ENCODE measurements around the gene TMEM63C. TPM values are rescaled to one million over a fixed set of nuclear protein-coding genes. Genes with fewer than 3 reads are reported as not detected.

TMEM63C gene
- total RNA-seq, 1 donor from 2014 or later = 39.9 TPM

- peaks cover 30% of the 10 kb centered on the region for H3K4me1 Mint-ChIP-seq (ENCODE audit: low read depth, unreplicated experiment)
- H3K9me3 Mint-ChIP-seq (ENCODE audit: unreplicated experiment) = peaks cover 2% of the 10 kb centered on the region
- H3K27ac Mint-ChIP-seq (ENCODE audit: unreplicated experiment) = no peak overlapping the region
- no peaks in the 10 kb centered on the region for H3K27me3 Mint-ChIP-seq (ENCODE audit: unreplicated experiment)
- H3K4me3 Mint-ChIP-seq (ENCODE audit: unreplicated experiment) = no peak overlapping the region
- no peaks in the 10 kb centered on the region for H3K36me3 Mint-ChIP-seq (ENCODE audit: unreplicated experiment)
- TF ChIP-seq, protein P1, sequence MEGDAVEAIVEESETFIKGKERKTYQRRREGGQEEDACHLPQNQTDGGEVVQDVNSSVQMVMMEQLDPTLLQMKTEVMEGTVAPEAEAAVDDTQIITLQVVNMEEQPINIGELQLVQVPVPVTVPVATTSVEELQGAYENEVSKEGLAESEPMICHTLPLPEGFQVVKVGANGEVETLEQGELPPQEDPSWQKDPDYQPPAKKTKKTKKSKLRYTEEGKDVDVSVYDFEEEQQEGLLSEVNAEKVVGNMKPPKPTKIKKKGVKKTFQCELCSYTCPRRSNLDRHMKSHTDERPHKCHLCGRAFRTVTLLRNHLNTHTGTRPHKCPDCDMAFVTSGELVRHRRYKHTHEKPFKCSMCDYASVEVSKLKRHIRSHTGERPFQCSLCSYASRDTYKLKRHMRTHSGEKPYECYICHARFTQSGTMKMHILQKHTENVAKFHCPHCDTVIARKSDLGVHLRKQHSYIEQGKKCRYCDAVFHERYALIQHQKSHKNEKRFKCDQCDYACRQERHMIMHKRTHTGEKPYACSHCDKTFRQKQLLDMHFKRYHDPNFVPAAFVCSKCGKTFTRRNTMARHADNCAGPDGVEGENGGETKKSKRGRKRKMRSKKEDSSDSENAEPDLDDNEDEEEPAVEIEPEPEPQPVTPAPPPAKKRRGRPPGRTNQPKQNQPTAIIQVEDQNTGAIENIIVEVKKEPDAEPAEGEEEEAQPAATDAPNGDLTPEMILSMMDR (IDR thresholded peaks at IDR 0.05; ENCODE audit: partially characterized antibody, unreplicated experiment) = no peak
- DNase-seq = no peak
These were observed 105.0 kb downstream of the TMEM63C start for GRCh38 chr14:77286576-77286975.

- TF ChIP-seq, protein P1 (IDR thresholded peaks at IDR 0.05; ENCODE audit: partially characterized antibody, unreplicated experiment) = no peak
- Mint-ChIP-seq H3K27ac (ENCODE audit: unreplicated experiment) (no peak overlapping the region), H3K36me3 (ENCODE audit: unreplicated experiment) (peaks cover 2% of the 10 kb centered on the region), H3K9me3 (ENCODE audit: unreplicated experiment) (peaks cover 2% of the 10 kb centered on the region), H3K4me1 (ENCODE audit: low read depth, unreplicated experiment) (peaks cover 7% of the 10 kb centered on the region), H3K4me3 (ENCODE audit: unreplicated experiment) (no peak overlapping the region), H3K27me3 (ENCODE audit: unreplicated experiment) (no peaks in the 10 kb centered on the region)
- no peak for DNase-seq
These were observed 109.1 kb downstream of the TMEM63C start for GRCh38 chr14:77290705-77291104.

- no peaks in the 10 kb centered on the region for H3K9me3 Mint-ChIP-seq (ENCODE audit: unreplicated experiment)
- no peak for DNase-seq
- H3K27ac Mint-ChIP-seq (ENCODE audit: unreplicated experiment) = no peak overlapping the region
- H3K4me1 Mint-ChIP-seq (ENCODE audit: low read depth, unreplicated experiment) = peaks cover 19% of the 10 kb centered on the region
- peaks cover 10% of the 10 kb centered on the region for H3K36me3 Mint-ChIP-seq (ENCODE audit: unreplicated experiment)
- TF ChIP-seq, protein P1 (IDR thresholded peaks at IDR 0.05; ENCODE audit: partially characterized antibody, unreplicated experiment) = no peak
- no peak overlapping the region for H3K4me3 Mint-ChIP-seq (ENCODE audit: unreplicated experiment)
- H3K27me3 Mint-ChIP-seq (ENCODE audit: unreplicated experiment) = peaks cover under 1% of the 10 kb centered on the region
These were observed 114.6 kb downstream of the TMEM63C start for GRCh38 chr14:77296155-77296554.

DNA sequence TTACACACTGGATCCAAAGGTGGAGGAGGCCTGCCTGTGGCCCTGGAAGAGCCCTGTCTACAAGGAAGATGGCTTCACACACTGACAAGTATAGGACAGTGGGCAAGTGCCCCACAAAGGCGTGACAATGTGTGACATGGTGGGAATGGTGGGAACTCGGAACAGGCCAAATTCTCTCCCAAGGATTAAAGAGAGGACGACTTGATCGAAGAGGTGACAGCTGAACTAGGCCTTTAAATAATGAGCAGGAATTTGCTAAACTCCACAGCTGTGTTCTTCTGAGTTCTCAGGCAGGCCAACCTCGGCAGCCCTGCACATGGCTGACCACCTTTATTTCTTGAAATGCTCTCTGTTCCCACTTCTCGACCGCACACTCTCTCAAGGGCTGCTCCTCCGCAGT, 115.3 kb downstream of the TMEM63C start:
- peaks cover 21% of the 10 kb centered on the region for H3K4me1 Mint-ChIP-seq (ENCODE audit: low read depth, unreplicated experiment)
- H3K36me3 Mint-ChIP-seq (ENCODE audit: unreplicated experiment) = peaks cover 10% of the 10 kb centered on the region
- H3K9me3 Mint-ChIP-seq (ENCODE audit: unreplicated experiment) = no peaks in the 10 kb centered on the region
- no peak for DNase-seq
- H3K27me3 Mint-ChIP-seq (ENCODE audit: unreplicated experiment) = peaks cover 2% of the 10 kb centered on the region
- H3K27ac Mint-ChIP-seq (ENCODE audit: unreplicated experiment) = no peak overlapping the region
- TF ChIP-seq, protein P1 (IDR thresholded peaks at IDR 0.05; ENCODE audit: partially characterized antibody, unreplicated experiment) = no peak
- no peak overlapping the region for H3K4me3 Mint-ChIP-seq (ENCODE audit: unreplicated experiment)

DNA sequence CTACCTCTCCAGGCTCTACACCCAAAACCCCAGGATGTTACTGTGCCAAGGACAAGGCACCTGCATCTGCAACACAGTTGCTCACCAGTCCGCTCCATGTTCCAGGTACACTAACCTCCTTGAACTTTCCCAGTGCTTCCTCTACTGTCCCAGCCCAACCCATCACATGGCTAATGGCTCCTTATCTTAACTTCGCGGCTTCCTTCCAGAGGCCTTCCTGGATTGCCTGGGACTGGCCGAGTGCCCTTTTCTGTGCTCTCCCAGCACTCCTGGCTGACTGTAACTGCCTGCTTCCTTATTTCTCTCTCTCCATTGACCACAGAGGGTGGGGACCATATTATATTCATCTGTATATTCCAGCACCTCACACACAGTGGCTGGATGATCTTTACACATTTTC, 118.2 kb downstream of the TMEM63C start:
- TF ChIP-seq, protein P1 (IDR thresholded peaks at IDR 0.05; ENCODE audit: partially characterized antibody, unreplicated experiment) = no peak
- Mint-ChIP-seq H3K9me3 (ENCODE audit: unreplicated experiment) (no peaks in the 10 kb centered on the region), H3K27ac (ENCODE audit: unreplicated experiment) (no peak overlapping the region), H3K4me3 (ENCODE audit: unreplicated experiment) (no peak overlapping the region), H3K27me3 (ENCODE audit: unreplicated experiment) (peaks cover 2% of the 10 kb centered on the region), H3K4me1 (ENCODE audit: low read depth, unreplicated experiment) (peaks cover 21% of the 10 kb centered on the region), H3K36me3 (ENCODE audit: unreplicated experiment) (peaks cover 10% of the 10 kb centered on the region)
- no peak for DNase-seq

Measured in glutamatergic neuron (in vitro differentiated cells).